Hepatocyte (in vitro differentiated cells): Measurements from ENCODE around the gene ZCCHC9.

Experiments
- EZH2 ChIP-seq: fragments of 200-600 bp; sonication (generic); IDR thresholded peaks from 2 replicates; pipeline ENCODE4 v1.6.1; 2016; ENCODE audit warnings: antibody characterized with exemption, mild to moderate bottlenecking, borderline replicate concordance
- TF ChIP-seq, protein P1 (sequence below): fragments of 200-600 bp; sonication (generic); IDR thresholded peaks from 2 replicates; pipeline ENCODE4 v1.5.1; 2016; ENCODE audit warnings: antibody characterized with exemption, mild to moderate bottlenecking; ENCODE audit not compliant: poor library complexity

DNA sequence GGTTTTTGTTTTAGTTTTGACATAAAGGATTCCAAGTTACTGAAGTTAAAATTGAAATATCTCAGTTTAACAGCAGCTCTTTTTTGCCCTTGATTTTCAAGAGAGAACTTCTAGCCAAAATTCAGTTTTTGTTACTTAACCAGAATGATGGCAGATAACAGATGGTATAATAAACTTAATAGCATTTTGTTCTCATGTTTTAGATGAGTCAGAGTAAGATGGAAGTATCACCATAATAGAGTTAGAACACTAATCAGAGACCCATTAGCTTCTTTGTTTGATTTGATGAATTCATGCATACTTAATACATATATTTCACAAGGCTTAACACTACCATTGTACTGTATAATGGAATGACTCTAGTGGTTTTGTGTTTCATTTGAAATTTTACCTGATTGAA is 11.9 kb downstream of the ZCCHC9 start:
- TF ChIP-seq, protein P1, sequence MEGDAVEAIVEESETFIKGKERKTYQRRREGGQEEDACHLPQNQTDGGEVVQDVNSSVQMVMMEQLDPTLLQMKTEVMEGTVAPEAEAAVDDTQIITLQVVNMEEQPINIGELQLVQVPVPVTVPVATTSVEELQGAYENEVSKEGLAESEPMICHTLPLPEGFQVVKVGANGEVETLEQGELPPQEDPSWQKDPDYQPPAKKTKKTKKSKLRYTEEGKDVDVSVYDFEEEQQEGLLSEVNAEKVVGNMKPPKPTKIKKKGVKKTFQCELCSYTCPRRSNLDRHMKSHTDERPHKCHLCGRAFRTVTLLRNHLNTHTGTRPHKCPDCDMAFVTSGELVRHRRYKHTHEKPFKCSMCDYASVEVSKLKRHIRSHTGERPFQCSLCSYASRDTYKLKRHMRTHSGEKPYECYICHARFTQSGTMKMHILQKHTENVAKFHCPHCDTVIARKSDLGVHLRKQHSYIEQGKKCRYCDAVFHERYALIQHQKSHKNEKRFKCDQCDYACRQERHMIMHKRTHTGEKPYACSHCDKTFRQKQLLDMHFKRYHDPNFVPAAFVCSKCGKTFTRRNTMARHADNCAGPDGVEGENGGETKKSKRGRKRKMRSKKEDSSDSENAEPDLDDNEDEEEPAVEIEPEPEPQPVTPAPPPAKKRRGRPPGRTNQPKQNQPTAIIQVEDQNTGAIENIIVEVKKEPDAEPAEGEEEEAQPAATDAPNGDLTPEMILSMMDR: no peak
- TF ChIP-seq EZH2: no peak
